ENCODE results near the gene FSIP1.

The FSIP1 gene

DNA sequence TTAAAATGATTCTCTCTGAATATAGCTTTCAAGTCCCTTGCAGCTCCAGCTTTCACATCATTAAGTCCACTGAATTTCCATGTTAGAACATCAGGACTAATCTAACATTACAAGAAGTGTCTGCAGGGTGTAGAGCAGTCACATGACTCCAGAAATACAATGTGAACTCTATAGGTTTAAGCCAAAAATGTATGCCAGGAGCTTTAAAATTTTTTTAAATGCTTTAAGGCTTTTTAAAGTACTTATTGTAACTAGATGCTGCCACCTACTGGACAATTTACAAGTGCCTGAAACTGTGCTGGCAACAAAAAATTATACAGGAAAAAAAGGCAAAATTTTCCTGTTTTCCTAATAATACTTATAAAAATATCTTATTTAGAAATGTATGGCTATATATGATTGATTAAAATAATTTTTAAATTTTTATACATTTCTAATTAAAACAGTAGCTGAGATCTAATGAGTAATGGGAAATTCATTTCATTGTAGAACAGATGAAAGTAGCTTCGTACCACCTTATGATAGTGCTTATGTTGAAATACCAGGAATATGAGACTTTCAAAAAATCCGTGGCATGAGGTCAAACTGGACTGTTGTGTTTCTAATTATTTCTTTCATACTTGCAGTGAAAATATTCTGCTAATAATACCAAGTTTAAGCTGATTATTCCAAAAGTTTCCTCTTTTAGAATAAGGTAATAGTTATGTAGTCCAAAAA lies 25.7 kb downstream of the FSIP1 start:
- no peak for DNase-seq (ENCODE audit: low read depth)

DNA sequence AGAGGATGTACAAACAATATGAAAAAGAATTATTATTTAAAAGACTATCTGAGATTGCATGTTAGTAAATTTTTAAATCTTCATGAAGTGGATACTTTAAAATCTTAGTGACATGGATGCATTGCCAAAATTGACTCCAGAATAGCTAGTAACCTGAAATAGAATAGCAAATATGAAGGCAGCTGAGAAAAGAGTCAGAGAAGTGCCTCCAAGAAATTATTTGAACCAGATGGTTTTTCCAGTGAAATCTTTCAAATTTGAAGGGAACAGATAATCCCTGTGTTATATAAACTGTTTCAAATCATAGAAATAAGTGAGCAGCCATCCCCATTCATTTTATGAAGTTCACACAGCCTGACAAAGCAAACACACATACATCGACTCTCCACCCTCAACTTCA lies 29.6 kb downstream of the FSIP1 start:
- no peak for DNase-seq (ENCODE audit: low read depth)

DNA sequence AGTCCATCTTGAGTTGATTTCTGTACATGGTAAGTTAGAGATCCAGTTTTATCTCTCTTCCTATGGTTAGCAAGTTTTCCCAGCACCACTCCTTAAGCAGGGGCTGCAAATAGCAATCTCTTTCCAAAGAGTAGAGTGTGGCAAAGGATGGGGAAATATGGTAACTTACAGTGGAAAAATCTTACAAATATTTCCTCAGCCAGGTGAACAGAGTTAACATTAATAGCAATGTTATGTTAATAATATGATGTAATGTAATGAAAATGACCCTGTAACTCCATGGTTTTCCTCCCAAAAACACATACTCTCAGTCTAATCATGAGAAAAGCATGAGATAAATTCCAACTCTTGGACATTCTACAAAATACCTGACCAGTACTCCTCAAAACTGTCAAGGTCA lies 30.4 kb downstream of the FSIP1 start:
- no peak for DNase-seq (ENCODE audit: low read depth)

DNA sequence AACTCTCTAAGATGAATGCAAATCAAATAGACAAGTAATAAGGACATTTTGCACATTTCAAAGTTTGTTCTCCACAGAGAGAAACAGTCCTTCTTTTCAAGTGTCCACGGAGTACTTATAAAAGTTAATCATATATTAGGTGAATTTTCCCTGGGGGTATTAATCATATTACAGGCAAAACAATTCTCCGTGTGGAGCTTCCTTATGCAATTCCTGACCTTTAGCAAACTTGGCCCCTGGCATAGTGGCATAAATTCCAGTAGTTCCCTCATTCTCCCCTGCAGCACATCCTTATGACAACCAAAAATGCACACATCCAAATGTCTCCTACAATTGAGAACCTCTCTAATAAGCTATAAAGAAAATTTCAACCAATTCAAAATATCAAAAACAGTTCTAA lies 34.4 kb downstream of the FSIP1 start:
- DNase-seq (ENCODE audit: low read depth), result no peak

DNA sequence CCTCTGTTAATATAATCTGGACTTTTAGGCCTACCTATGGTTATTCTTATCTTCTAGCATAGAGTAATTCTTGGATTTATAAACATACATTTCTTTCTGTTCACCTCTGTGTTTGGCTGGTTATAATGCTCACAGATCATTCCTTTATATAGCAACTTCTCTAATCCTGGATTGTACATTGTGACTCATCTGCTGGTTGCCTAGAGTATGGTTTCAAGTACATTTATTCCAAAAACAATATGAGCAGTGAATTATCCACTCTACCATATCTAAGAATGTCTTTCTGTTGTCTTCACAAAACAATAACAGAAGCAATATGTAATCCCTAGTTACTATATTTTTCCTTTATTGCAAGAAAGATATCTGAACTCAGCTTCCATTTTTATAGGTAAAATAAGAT lies 35.3 kb downstream of the FSIP1 start:
- no peak for DNase-seq (ENCODE audit: low read depth)

DNA sequence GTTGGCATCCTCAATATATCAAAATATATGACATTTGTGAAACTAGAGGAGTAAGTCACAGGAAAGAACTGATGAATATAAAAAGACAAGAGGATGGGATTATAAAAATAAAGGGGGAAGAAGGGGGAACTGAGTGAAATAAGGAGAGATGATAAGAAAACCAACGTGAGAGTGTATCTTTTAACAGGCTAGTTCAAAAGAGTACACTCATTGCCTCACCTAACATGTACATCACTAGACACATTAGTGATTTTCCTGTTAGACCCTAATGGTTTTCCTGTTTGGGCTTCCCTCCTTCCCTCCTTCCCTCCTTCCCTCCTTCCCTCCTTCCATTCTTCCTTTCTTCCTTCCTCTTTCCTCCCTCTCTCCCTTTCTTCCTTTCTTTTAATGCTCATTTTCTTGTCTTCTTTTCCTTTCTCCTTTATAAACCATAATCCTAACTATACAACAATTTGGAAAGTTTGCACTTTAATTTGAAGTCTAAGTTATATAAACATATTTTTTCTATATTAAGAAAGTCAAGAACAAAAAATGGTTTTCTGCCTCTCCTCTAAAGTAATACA lies 35.8 kb downstream of the FSIP1 start:
- no peak for DNase-seq (ENCODE audit: low read depth)

DNA sequence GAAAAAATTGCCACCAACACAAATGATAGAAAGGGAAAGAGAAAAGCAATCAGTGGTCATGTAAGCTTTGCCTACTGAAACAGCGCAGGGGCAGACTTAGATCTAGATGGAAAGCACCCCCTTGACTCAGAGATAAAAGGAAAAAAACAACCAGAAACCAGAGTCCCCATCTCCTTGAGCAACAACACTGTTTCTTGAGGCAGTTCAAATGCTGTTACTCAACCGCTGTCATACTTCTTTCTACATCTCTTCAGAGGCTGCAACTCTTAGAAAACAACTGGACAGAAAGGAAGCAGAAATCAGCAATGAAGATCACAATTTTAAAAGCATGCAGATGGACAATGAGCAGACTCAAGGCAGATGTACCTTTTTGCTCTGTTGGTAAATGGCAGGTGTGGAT lies 36.5 kb downstream of the FSIP1 start:
- DNase-seq (ENCODE audit: low read depth), result no peak

DNA sequence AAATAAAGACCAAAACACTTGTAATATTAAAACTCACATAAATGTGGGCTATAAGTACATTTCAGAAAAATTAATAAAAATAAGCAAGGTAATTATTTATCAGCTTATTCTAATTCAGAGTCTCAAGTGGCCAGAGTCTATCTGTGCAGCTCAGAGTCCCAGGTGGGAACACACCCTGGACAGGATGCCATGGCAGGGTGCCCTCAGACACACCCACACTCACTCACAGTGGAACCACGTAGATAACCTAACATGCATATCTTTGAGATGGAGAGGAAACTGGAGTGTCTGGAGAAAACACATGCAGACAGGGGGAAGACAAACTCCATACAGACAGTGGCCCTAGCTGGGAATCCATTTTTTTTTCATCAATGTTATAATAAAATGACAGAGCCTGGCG lies 37.2 kb downstream of the FSIP1 start:
- no peak for DNase-seq (ENCODE audit: low read depth)

DNA sequence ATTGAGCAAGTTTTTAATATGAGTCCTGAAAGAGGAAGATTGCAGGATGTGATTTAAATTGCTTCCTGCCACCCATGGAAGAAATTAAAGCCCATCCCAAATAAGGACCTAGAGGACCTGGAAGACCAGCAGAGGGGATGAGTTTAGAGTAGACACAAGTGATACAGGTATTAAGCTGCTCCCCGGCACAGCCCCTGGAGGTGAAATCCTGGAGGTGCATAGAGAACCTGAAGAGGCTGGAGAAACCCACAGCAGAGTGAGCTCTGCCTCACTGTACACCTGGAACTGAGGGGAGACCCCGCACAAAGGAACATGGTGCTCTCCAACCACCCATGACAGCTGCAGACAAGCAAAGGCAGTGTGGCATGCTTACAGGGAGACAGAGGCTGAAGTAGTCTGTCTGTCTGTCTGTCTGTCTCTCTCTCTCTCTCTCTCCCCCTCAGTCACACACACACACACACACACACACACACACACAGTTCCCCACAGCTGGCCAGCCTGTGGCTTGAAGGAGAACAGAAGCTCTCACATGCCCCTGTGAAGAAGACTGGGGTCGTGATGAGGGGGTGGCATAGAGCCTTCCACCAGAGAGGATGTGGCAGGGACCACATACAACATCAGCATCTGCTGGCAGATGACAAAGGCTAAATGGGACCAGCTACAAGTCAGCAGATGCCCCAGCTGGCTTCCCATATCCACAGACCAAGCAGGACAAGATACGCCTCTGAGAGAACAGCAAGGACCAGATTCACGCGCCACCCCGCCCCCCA lies 38.1 kb downstream of the FSIP1 start:
- DNase-seq (ENCODE audit: low read depth), result no peak

DNA sequence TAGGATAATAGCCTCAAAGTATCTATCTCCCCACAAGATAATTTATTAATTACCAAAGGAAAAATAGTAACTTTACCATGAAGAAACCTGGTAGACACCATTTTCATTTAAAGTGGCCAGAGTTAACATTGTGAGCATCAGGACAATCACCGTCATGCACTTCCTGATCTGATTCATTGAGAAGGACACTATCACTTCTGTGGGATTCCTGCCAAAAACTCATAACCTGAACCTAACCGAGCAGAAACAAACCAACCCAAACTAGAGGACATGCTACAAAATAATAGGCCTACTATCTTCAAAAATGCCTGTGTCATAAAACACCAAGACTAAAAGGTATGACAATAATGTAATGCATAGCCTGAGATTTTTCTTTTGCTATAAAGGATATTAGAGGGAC lies 39.0 kb downstream of the FSIP1 start:
- DNase-seq (ENCODE audit: low read depth), result no peak

DNA sequence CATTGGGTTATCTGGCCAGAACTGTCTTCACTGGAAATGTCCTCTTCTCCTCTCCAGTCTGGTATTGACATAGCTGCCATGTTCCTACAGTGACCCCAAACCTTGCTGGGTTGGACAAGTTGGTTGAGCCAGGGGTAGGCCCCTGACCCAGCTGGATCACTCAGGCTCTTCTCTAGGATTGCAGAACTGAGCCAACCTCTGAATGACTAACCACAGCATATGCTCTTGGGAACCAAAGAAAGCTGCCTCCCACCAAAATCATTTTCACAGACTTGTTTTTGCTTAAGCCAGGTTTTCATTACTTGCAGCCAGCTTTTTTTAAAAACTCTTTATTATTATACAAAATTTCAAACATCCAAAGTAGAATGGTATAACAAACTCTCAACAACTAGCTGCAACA lies 41.4 kb downstream of the FSIP1 start:
- DNase-seq (ENCODE audit: low read depth), result no peak

DNA sequence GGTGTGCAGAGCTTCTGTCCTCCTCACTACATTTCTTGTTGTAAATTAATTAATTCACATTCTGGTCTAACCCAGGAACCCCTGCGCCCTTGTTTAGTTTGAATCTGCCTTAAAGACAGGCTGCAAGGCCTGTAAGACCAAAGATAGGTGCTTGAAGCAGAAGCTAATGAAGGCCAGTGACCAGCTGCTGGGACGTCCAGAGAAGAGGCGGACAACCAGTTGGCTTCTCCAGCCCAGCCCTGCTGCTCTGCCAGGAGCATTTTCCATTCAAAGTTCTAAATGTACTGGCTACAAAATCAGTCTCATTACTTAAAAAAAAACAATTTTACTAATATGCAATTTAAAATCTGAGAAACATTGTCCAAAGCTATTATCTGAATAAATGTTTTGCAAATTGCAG lies 43.6 kb downstream of the FSIP1 start:
- no peak for DNase-seq (ENCODE audit: low read depth)

DNA sequence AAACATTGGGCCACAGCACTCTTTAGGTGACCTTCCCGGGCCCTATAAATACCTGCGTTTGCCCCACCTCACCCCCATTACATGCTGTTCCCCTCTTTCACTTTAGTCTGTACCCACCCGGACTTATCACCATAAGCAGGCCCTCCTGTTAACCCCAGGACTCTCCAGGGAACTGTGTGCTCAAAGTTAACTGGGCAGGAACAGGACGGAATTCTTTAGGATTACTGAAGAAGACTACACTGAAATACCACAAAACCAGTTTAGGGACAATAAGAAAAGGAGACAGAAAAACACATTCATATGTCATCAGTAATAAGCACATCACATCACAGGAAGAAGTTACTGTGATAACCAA lies 45.5 kb downstream of the FSIP1 start:
- DNase-seq (ENCODE audit: low read depth), result no peak

DNA sequence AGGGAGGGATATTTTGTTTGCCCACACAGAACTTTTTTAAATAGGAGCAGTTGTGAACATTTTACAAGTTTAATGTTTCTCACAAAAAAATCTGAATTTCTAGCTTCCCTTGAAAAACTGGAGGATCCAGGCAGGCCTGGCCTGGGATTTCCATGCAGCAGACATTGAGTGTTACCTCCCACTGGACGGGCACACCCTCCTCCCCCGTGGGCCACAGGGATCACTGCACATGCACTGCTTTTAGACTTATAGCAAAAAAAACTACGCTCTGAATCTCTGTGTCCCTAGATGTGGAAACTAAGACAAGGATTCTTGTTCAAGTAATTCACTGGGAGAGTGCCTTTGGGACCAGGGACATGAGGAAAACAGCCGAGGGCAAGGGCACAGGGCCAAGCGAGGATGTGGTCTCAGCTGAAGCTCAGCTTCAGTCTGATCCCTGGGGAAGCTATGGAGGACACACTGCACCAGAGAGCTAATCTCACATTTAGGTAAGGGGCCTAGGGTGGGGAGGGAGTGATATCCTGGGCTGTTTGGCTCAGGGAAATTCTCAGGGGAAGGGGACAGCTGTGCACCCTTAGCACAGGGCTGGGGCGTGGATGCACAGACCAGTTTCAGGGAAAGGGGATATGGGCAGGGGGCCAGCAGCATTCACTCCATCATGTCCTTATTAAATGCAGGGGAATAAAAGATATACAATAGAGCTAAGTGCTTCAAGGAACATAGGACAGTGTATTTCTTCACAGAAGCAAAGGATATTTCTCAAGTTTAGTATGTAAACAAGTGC lies 46.0 kb downstream of the FSIP1 start:
- DNase-seq (ENCODE audit: low read depth), result no peak

DNA sequence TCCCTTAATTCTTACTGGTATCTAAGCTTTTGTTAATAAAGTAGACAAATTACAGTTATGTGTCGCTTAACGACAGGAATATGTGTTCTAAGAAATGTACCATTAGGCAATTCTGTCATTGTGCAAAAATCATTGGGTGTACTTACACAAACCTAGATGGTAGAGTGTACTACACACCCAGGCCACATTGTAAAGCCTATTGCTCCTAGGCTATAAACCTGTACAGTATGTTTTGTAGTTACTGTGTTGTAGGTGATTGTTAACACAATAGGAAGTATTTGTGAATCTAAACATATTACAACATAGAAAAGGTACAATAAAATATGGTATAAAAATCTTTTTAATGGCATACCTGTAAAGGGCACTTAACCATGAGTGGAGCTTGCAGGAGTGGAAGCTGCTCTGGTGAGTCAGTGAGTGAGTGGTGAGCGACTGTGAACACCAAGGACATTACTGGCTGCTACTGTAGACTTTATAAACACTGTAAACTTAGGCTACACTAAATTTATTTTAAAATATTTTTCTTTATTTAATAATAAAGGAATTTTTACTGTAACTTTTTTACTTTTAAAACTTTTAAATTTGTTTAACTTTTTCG lies 47.4 kb downstream of the FSIP1 start:
- DNase-seq (ENCODE audit: low read depth), result no peak

DNA sequence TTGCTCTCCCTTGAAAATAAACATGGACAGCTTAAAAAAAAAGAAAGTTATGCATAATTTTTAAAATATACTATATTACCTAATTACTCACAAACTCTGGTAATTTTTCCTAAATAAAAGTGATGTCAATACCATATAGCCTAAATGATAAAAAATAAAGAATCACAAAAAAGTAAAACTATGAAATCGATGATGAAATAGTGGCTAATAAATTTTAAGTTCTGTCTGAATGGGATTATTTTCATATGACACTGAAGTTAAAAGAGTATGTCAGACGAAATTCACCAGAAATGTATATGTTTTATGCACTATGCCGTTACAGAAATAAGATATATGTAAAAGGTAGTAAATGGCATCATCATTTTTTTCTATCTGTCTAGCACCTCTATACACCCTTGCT lies 51.4 kb downstream of the FSIP1 start:
- no peak for DNase-seq (ENCODE audit: low read depth)

DNA sequence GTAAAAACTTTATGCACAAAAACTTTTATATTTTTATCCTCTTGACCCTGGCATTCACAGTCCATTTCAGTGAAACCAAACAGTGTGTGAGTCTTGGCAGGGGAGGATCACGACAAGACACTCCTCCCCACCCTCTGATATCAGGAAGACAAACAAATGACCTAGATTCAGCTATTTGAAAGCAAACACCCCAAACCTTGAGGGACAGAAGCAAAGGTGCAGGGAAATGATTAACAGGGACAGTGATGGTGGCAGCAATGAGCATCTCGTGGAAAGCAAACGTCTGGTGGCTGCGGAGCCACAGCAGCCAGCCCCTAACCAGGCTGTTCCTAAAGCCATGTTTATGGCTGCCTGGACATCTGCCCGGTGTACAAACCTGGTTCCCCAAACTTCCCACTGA lies 52.1 kb downstream of the FSIP1 start:
- DNase-seq (ENCODE audit: low read depth), result no peak

DNA sequence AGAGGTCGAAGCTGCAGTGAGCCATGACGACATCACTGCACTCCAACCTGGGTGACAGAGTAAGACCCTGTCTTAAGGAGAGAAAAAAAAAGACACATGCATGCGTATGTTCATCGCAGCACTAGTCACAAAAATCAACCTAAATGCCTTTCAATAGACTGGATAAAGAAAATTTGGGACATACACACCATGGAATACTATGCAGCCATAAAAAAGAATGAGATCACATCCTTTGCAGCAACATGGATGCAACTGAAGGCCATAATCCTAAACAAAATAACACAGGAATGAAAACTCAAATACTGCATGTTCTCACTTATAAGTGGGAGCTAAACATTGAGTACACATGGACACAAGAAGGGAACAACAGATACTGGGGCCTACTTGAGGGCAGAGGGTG lies 53.1 kb downstream of the FSIP1 start:
- DNase-seq (ENCODE audit: low read depth), result no peak

DNA sequence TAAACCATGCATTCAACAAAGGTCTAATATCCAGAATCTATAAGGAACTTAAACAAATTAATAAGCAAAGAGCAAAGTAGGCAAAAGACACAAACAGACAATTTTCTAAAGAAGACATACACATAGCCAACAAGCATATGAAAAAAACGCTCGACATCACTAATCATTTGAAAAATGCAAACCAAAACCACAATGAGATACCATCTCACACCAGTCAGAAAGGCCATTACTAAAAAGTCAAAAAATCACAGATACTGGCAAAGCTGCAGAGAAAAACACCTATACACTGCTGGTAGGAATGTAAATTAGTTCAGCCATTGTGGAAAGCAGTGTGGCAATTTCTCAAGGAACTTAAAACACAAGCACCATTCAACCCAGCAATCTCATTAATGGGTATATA lies 53.8 kb downstream of the FSIP1 start:
- DNase-seq (ENCODE audit: low read depth), result no peak

DNA sequence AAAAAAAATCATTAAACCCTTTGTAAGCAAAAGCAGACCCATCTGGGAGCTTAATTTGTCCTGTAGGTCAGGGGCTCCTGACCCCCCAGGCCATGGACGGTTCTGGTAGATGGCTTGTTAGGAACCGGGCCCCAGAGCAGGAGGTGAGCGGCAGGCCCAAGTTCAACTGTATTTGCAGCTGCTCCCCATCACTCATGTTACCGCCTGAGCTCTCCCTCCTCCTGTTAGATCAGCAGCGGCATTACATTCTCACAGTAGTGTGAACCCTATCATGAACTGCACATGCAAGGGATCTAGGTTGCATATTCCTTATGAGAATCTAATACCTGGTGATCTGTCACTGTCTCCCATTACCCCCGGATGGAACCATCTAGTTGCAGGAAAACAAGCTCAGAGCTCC lies 60.7 kb downstream of the FSIP1 start:
- no peak for DNase-seq (ENCODE audit: low read depth)

DNA sequence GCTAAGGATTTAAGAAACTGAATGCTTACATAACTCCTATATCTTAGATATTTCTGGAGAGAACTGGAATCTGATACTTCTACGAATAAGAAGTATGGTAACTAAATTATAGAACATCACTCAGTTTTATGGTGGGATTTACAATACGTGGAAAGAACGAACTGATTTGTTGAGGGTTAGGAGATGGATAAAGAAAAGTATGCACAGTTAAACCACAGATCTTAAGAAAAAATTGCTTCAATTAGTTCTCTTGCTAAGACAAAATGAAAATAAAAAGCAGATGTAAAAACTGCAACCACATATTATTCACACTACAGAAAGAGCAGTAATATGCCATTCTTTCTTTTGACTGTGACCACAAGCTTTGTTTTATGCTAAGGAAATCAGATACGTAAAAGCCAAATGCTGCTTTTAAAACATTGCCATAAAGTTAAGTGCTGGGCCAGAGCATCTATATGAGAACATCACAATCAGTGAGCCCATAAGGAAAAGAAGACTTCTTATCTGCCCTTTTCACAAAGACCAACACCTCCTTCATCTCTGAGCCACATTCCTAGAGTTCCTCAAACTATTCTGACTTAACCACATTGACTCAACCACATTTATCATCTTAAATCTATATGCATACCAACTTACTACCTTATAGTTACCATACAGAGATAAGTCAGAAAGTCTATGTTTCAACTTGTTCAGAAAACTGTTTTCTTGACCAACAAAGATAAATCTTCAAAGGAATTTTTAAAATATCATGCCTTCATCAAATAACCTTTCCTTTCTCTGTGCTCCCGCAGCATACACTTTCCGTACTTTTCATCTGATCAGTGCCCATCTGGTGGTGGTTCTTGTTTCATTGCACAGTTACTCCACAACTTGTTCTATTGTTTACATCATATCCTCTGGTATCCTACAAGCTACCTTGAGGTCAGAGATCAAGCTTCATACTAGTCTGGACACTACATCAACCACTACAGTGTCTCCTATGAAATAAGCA lies 61.7 kb downstream of the FSIP1 start:
- DNase-seq (ENCODE audit: low read depth), result no peak

All from stimulated activated CD8-positive, alpha-beta memory T cell treated with anti-CD3 and anti-CD28 coated beads, Interleukin-15, amount 100 ng/mL, for 24 hours (primary cell).